K562 treated with DMSO at 1 percent for 24 hours (cell line): ENCODE measurements around the gene TIMM17B. TPM values are rescaled to one million over a fixed set of nuclear protein-coding genes. Genes with fewer than 3 reads are reported as not detected.

Experiments
- total RNA-seq: library from RNA; unstranded; fragments of 300-600 nt; gene quantifications from 2 replicates; pipeline ENCODE4 v1.2.3, GENCODE V29; 2022; ENCODE audit warnings: low read depth; ENCODE audit not compliant: insufficient read depth

Gene TIMM17B
- total RNA-seq, result 291 and 301 TPM in 2 replicates

GRCh38 chrX:48897625-48898306 is at the start of gene TIMM17B, which contains the start of gene PQBP1:
Gene TIMM17B (minus strand): TSS chrX:48897768. CDS start chrX:48897749, 19 bp downstream.
Gene PQBP1 (plus strand): TSS chrX:48897930. CDS start chrX:48898510, 580 bp downstream.

DNA sequence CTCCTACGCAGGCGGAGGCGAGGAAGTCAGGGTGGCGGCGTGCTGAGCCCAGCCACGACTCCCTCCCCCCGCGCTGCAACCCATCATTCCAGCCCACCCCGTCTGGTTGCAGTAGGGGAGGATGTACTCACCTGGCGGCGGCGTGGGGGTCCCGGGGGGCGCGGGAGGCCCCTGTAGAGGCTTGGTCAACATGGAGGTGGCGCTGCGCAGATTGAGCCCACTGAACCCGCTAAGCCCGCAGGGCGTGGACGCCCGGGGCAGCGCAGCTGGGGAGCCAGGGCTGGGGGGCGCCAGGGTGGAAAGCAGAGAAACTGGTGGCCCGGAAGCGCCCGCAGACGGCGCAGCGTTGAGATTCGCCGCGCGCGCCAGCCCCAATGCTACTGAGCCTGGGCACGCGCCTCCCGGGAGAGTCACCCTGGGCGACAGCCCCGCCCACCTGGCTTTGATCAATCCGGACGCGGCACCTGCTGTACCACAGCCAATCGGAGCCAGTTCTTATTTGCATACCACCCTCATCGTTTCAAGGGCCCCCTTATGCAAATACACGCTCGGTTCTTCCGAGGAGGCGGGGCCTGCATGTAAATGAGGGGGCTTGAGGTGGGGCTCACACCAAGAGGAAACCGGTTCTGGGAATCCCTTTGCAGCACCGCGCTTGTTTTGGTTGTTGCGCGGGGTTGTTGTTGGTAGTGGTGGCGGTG is 21.2 kb upstream of the TIMM17B start, which contains the start of gene PIM2:
Gene PIM2 (minus strand): TSS at position 382 of the 698 bp plus-strand sequence. CDS start 190 bp downstream, at position 192.

GRCh38 chrX:48911412-48912182 is 14.0 kb upstream of the TIMM17B start, which contains the start of gene SLC35A2:
Gene SLC35A2 (minus strand): TSS chrX:48911646. CDS start chrX:48911636, 10 bp downstream.

Other genes with a start within 250 kb of the TIMM17B start
- gene WAS, start 214.0 kb downstream of the TIMM17B start, total RNA-seq, result 20.6 and 24.7 TPM in 2 replicates
- 39.3 and 40.4 TPM in 2 replicates for gene SUV39H1, start 201.0 kb downstream of the TIMM17B start, total RNA-seq
- 4.7 and 5.4 TPM in 2 replicates for gene GLOD5, start 136.0 kb downstream of the TIMM17B start, total RNA-seq
- gene GATA1, start 111.2 kb downstream of the TIMM17B start, total RNA-seq, result 119 and 140 TPM in 2 replicates
- gene HDAC6, start 95.7 kb downstream of the TIMM17B start, total RNA-seq, result 86.8 and 94.8 TPM in 2 replicates
- gene ERAS, start 71.3 kb downstream of the TIMM17B start, total RNA-seq, result 0.47 TPM in 1 of 2 replicates, not detected in the other
- gene PCSK1N, start 62.2 kb downstream of the TIMM17B start, total RNA-seq, result 0.83 and 1.0 TPM in 2 replicates
- 255 and 262 TPM in 2 replicates for gene PQBP1, start 162 bp upstream of the TIMM17B start, total RNA-seq
- 46.8 and 64.8 TPM in 2 replicates for gene SLC35A2, start 13.9 kb upstream of the TIMM17B start, total RNA-seq
- 235 and 254 TPM in 2 replicates for gene PIM2, start 21.3 kb upstream of the TIMM17B start, total RNA-seq
- gene OTUD5, start 59.8 kb upstream of the TIMM17B start, total RNA-seq, result 98.8 and 105 TPM in 2 replicates
- 4.6 and 5.6 TPM in 2 replicates for gene KCND1, start 74.1 kb upstream of the TIMM17B start, total RNA-seq
- 36.8 and 37.5 TPM in 2 replicates for gene GRIPAP1, start 104.5 kb upstream of the TIMM17B start, total RNA-seq
- 51.1 and 52.9 TPM in 2 replicates for gene TFE3, start 145.6 kb upstream of the TIMM17B start, total RNA-seq
- gene CCDC120, start 161.2 kb upstream of the TIMM17B start, total RNA-seq, result 7.4 and 7.9 TPM in 2 replicates
- 4.7 and 6.1 TPM in 2 replicates for gene PRAF2, start 176.2 kb upstream of the TIMM17B start, total RNA-seq
- gene WDR45, start 182.1 kb upstream of the TIMM17B start, total RNA-seq, result 119 and 121 TPM in 2 replicates
- 51.0 and 57.4 TPM in 2 replicates for gene GPKOW, start 226.0 kb upstream of the TIMM17B start, total RNA-seq